Colonic mucosa (tissue), 4 donors: ENCODE results near the gene SLC25A1. TPM values are rescaled to one million over a fixed set of nuclear protein-coding genes. Genes with fewer than 3 reads are reported as not detected.

ENCODE experiments used
- DNase-seq: peaks from one replicate; pipeline ENCODE4 v3.0.0-alpha.2; 2020
- H3K27ac ChIP-seq: fragments of 200-600 bp; one replicate; pipeline ENCODE4 v1.8.0; 2021
- H3K27me3 ChIP-seq: fragments of 200-600 bp; one replicate; pipeline ENCODE4 v1.8.0; 2021
- H3K36me3 ChIP-seq: fragments of 200-600 bp; one replicate; pipeline ENCODE4 v1.8.0; 2021
- H3K4me1 ChIP-seq: fragments of 200-600 bp; one replicate; pipeline ENCODE4 v1.8.0; 2021; ENCODE audit warnings: mild to moderate bottlenecking
- H3K4me3 ChIP-seq: fragments of 200-600 bp; one replicate; pipeline ENCODE4 v1.8.0; 2021
- H3K9ac ChIP-seq, 2 donors: one replicate each; pipeline ENCODE4 v1.7.0; 2013; ENCODE audit warnings: control low read depth in 2 of 2, low read depth in 2 of 2, low read length in 2 of 2
- H3K9me3 ChIP-seq: fragments of 200-600 bp; one replicate; pipeline ENCODE4 v1.8.0; 2021
- intact Hi-C: fragments of 100-400 bp; cut with DNase I; formaldehyde crosslinking; loops from one replicate; pipeline ENCODE4 v1.14.1; 2022
- total RNA-seq, 2 donors: library from RNA; stranded (reverse); fragmentation: NEBNext Ultra II Directional in 1 of 2; extraction: Animal tissue kit (Norgen Biotek cat#: 25700) in 1 of 2; gene quantifications; one replicate each; pipeline ENCODE4 v1.2.1, GENCODE V29; 2021
- TF ChIP-seq, protein P1 (sequence below): fragments of 200-600 bp; IDR thresholded peaks from one replicate; pipeline ENCODE4 v1.8.0; 2022; ENCODE audit warnings: antibody characterized with exemption, mild to moderate bottlenecking
- donor health status: healthy.
- donor health status: DM: no; HTN: no; CAD: no.
- donor health status: DM: no; HTN: no; CAD: no.

SLC25A1 gene
- total RNA-seq = 100 to 1,000 TPM; 191 to 218 TPM

- Histone ChIP-seq H3K9ac (peak within 1 kb of the TSS; percentile 77 to 94), H3K4me1 (peaks cover 15% of the 10 kb centered on the region), H3K27me3 (no peaks in the 10 kb centered on the region), H3K27ac (peak within 1 kb of the TSS; percentile 76), H3K36me3 (no peaks in the 10 kb centered on the region), H3K4me3 (peak within 1 kb of the TSS; percentile 69), H3K9me3 (no peaks in the 10 kb centered on the region)
- peak; percentile 94 for DNase-seq
- TF ChIP-seq, protein P1, sequence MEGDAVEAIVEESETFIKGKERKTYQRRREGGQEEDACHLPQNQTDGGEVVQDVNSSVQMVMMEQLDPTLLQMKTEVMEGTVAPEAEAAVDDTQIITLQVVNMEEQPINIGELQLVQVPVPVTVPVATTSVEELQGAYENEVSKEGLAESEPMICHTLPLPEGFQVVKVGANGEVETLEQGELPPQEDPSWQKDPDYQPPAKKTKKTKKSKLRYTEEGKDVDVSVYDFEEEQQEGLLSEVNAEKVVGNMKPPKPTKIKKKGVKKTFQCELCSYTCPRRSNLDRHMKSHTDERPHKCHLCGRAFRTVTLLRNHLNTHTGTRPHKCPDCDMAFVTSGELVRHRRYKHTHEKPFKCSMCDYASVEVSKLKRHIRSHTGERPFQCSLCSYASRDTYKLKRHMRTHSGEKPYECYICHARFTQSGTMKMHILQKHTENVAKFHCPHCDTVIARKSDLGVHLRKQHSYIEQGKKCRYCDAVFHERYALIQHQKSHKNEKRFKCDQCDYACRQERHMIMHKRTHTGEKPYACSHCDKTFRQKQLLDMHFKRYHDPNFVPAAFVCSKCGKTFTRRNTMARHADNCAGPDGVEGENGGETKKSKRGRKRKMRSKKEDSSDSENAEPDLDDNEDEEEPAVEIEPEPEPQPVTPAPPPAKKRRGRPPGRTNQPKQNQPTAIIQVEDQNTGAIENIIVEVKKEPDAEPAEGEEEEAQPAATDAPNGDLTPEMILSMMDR = no peak
- intact Hi-C loops = no loop called here
Measured at GRCh38 chr22:19178657-19179496, at the start of gene SLC25A1. TSS of gene SLC25A1 (minus strand) at chr22:19178736. CDS start at chr22:19178673, 63 bp downstream.

DNA sequence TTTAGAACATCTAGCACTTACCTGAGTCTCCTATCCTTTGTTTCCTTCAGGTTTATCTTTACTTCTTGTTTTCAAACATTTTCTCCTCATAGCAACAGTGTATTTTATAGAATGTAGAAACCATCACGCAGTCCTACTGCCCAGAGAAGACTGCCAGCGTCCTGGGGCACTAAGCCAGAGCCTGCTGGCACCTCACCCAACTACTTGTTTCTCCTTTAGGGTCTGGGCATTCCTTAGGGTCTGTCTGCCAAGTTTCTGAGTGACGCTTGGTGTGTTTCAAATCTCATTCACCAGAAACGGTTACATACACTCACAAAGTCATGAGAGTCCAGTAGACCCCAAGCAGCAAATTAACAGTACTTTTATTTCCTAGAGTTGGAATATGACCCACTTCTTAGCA is 49.6 kb upstream of the SLC25A1 start:
- intact Hi-C loops = no loop called here
- H3K4me1 ChIP-seq = no peaks in the 10 kb centered on the region
- H3K27ac ChIP-seq = no peak overlapping the region
- no peaks in the 10 kb centered on the region for H3K9me3 ChIP-seq
- TF ChIP-seq, protein P1 = no peak
- H3K27me3 ChIP-seq = no peaks in the 10 kb centered on the region
- DNase-seq = no peak
- H3K4me3 ChIP-seq = no peak overlapping the region
- H3K36me3 ChIP-seq = no peaks in the 10 kb centered on the region
- no peak overlapping the region for H3K9ac ChIP-seq

DNA sequence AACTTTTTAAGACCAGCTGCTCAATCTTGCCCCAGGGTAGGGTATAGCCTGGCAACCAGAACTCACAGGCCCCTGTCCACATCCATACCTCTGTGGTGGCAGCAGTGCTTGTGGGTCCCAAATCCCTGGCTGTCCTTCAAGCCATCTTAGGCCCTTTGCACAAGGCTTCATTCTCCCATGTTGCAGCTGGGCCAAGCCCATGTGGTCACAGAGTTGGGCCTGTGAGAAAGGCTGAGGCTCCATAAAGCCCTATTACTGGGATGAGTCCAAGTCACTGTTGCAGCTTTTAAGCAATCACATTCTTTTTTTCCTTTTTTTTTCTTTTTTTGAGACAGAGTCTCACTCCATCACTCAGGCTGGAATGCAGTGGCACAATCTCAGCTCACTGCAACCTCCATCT is 47.9 kb upstream of the SLC25A1 start:
- no peak overlapping the region for H3K4me3 ChIP-seq
- TF ChIP-seq, protein P1 = no peak
- no peaks in the 10 kb centered on the region for H3K4me1 ChIP-seq
- H3K36me3 ChIP-seq = no peaks in the 10 kb centered on the region
- DNase-seq = no peak
- intact Hi-C loops = no loop called here
- H3K27me3 ChIP-seq = no peaks in the 10 kb centered on the region
- H3K9me3 ChIP-seq = no peaks in the 10 kb centered on the region
- H3K9ac ChIP-seq = no peak overlapping the region
- H3K27ac ChIP-seq = no peak overlapping the region

- TF ChIP-seq, protein P1 = no peak
Measured at GRCh38 chr22:19225560-19225959, 47.0 kb upstream of the SLC25A1 start.

GRCh38 chr22:19224985-19225384 is 46.4 kb upstream of the SLC25A1 start:
- H3K27me3 ChIP-seq = no peaks in the 10 kb centered on the region
- no peaks in the 10 kb centered on the region for H3K9me3 ChIP-seq
- H3K4me3 ChIP-seq = no peak overlapping the region
- no peaks in the 10 kb centered on the region for H3K36me3 ChIP-seq
- intact Hi-C loops = no loop called here
- H3K9ac ChIP-seq = no peak overlapping the region
- no peak overlapping the region for H3K27ac ChIP-seq
- DNase-seq = no peak
- TF ChIP-seq, protein P1 = no peak
- H3K4me1 ChIP-seq = no peaks in the 10 kb centered on the region

More at GRCh38 chr22:19225560-19225959, 47.0 kb upstream of the SLC25A1 start:
- Histone ChIP-seq H3K27me3 (no peaks in the 10 kb centered on the region), H3K9me3 (no peaks in the 10 kb centered on the region), H3K27ac (no peak overlapping the region), H3K4me1 (no peaks in the 10 kb centered on the region), H3K4me3 (no peak overlapping the region), H3K36me3 (no peaks in the 10 kb centered on the region), H3K9ac (no peak overlapping the region)
- no peak for DNase-seq
- intact Hi-C loops = no loop called here
